ENCODE results near the gene KBTBD12.

DNA sequence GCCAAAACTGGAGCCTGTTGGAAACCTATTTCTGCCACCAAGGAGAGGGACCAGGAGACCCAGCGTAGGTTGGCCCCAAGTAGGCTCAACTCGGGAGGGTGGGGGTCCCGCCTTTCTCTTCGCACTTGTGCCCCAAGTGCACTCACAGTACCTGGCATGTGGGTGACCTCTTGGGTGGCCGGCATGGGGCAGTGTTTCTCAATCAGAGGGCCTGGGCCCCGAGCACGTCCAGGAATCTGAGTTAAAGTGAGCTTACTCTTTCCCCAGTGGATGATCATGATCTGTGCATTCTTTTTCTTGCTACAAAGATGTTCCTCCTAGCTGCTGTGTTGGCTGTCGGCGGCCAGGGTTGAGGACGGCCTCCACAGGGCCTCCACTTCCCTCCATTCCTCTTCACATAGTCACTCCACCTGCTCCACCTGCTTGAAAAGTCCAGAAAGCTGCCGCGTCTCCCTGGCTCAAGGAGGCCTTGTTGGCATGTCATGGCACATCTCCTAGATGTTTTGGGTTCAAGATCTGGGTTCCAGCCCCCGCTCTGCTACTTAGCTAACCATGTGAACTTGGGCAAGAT lies 70.7 kb downstream of the KBTBD12 start:
- TF ChIP-seq, protein P1, sequence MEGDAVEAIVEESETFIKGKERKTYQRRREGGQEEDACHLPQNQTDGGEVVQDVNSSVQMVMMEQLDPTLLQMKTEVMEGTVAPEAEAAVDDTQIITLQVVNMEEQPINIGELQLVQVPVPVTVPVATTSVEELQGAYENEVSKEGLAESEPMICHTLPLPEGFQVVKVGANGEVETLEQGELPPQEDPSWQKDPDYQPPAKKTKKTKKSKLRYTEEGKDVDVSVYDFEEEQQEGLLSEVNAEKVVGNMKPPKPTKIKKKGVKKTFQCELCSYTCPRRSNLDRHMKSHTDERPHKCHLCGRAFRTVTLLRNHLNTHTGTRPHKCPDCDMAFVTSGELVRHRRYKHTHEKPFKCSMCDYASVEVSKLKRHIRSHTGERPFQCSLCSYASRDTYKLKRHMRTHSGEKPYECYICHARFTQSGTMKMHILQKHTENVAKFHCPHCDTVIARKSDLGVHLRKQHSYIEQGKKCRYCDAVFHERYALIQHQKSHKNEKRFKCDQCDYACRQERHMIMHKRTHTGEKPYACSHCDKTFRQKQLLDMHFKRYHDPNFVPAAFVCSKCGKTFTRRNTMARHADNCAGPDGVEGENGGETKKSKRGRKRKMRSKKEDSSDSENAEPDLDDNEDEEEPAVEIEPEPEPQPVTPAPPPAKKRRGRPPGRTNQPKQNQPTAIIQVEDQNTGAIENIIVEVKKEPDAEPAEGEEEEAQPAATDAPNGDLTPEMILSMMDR (IDR thresholded peaks at IDR 0.05): no peak
- TF ChIP-seq RAD21 (IDR thresholded peaks at IDR 0.05; ENCODE audit: low read length) (no peak), POLR2AphosphoS5 (IDR thresholded peaks at IDR 0.05; ENCODE audit: low read depth, low read length) (no peak), EP300 (IDR thresholded peaks at IDR 0.05; ENCODE audit: borderline replicate concordance in 1 of 2, low read depth in 1 of 2, low read length in 1 of 2) (no peak), NFIC (IDR thresholded peaks at IDR 0.05; ENCODE audit: borderline replicate concordance) (no peak), TEAD4 (IDR thresholded peaks at IDR 0.05; ENCODE audit: borderline replicate concordance, insufficient read depth) (no peak), SMC3 (IDR thresholded peaks at IDR 0.05; ENCODE audit: low read depth, low read length) (no peak)
